Endothelial cell of umbilical vein (primary cell): ENCODE measurements around the gene SCGB1C1. TPM values are rescaled to one million over a fixed set of nuclear protein-coding genes. Genes with fewer than 3 reads are reported as not detected.

Experiments
- BruUV-seq: library from RNA; stranded (reverse); fragments of 400-500 nt; replicated peaks from 2 replicates; lab custom pipeline; 2021; lab: Mats Ljungman, UMichigan
- CTCF ChIA-PET: fragments of 300-600, 350-600 bp; sonication (Branson Sonifier 250); formaldehyde crosslinking; loops from one replicate; lab custom pipeline; 2021; ENCODE audit warnings: antibody characterized with exemption, inconsistent platforms; lab: Charles Lee
- POLR2A ChIA-PET: fragments of 300-600, 350-600 bp; sonication (Branson Sonifier 250); formaldehyde crosslinking; loops from one replicate; lab custom pipeline; 2021; ENCODE audit warnings: antibody characterized with exemption, inconsistent platforms; lab: Charles Lee
- DNase-seq: peaks from one replicate; pipeline ENCODE4 v3.0.0-alpha.2; 2011; ENCODE audit warnings: low read depth, low spot score
- FAIRE-seq: peaks from 2 replicates; lab custom pipeline; 2011; peaks lifted over from hg19 to GRCh38; lab: Jason Lieb, UNC
- H2AFZ ChIP-seq: 2 replicates; pipeline ENCODE4 v1.6.0; 2012; ENCODE audit warnings: low read depth, low read length, control low read depth, inconsistent platforms
- H3K27ac ChIP-seq: 2 replicates; pipeline ENCODE4 v1.5.1; 2011; ENCODE audit warnings: low read depth, mild to moderate bottlenecking, control low read depth, low read length, moderate library complexity; ENCODE audit not compliant: insufficient read depth
- H3K27me3 ChIP-seq, 2 experiments: 2 replicates each; pipeline versions ENCODE4 v1.6.0 to v1.6.1; 2011; ENCODE audit warnings: low read length in 2 of 2, mixed read lengths in 1 of 2; ENCODE audit not compliant: control insufficient read depth in 2 of 2, insufficient read depth in 2 of 2
- H3K36me3 ChIP-seq, 2 experiments: 2 replicates in 1 of 2; 3 replicates in 1 of 2; pipeline ENCODE4 v1.5.1; 2011; ENCODE audit warnings: low read length in 2 of 2, mild to moderate bottlenecking in 1 of 2, moderate library complexity in 1 of 2; ENCODE audit not compliant: control insufficient read depth in 2 of 2, insufficient read depth in 2 of 2; ENCODE audit errors: extremely low read depth in 1 of 2
- H3K4me1 ChIP-seq: 3 replicates; pipeline ENCODE4 v1.5.1; 2011; ENCODE audit warnings: mild to moderate bottlenecking, low read length; ENCODE audit not compliant: control insufficient read depth, insufficient read depth; ENCODE audit errors: extremely low read depth
- H3K4me2 ChIP-seq: 2 replicates; pipeline ENCODE4 v1.6.1; 2011; ENCODE audit warnings: low read length, control low read depth, mixed read lengths; ENCODE audit not compliant: insufficient read depth
- H3K4me3 ChIP-seq, 3 experiments: fragments of 200-600 bp in 1 of 3; sonication (generic), shearing (Covaris generic) in 1 of 3; replicated peaks in 1 of 3; 2 replicates each; pipeline ENCODE4 v1.5.1; 2011 to 2016; ENCODE audit warnings: control low read depth in 3 of 3, low read length in 3 of 3, mild to moderate bottlenecking in 2 of 3, inconsistent platforms in 1 of 3, low read depth in 1 of 3, moderate library complexity in 1 of 3; ENCODE audit not compliant: insufficient read depth in 1 of 3
- H3K79me2 ChIP-seq: 2 replicates; pipeline ENCODE4 v1.6.0; 2012; ENCODE audit warnings: low read length, inconsistent platforms; ENCODE audit not compliant: control insufficient read depth, insufficient read depth
- H3K9ac ChIP-seq: replicated peaks from 2 replicates; pipeline ENCODE3; 2011; ENCODE audit warnings: low read length, control low read depth; ENCODE audit not compliant: insufficient read depth; ENCODE audit errors: extremely low read depth
- H3K9me1 ChIP-seq: replicated peaks from 3 replicates; pipeline ENCODE4 v1.6.0; 2011; ENCODE audit warnings: mild to moderate bottlenecking, low read length; ENCODE audit not compliant: control insufficient read depth, insufficient read depth; ENCODE audit errors: extremely low read depth
- H3K9me3 ChIP-seq: replicated peaks from 2 replicates; pipeline ENCODE4 v1.5.1; 2012; ENCODE audit warnings: low read length, inconsistent platforms; ENCODE audit not compliant: control insufficient read depth, insufficient read depth
- H4K20me1 ChIP-seq: replicated peaks from 2 replicates; pipeline ENCODE3; 2011; ENCODE audit warnings: mild to moderate bottlenecking, low read length; ENCODE audit not compliant: control insufficient read depth, insufficient read depth; ENCODE audit errors: extremely low read depth
- EZH2 ChIP-seq: IDR thresholded peaks from 2 replicates; pipeline ENCODE4 v1.6.1; 2012; ENCODE audit warnings: borderline replicate concordance, low read depth, mild to moderate bottlenecking, moderate library complexity, low read length, inconsistent platforms; ENCODE audit not compliant: severe bottlenecking
- JUN ChIP-seq: IDR thresholded peaks from 2 replicates; pipeline ENCODE4 v1.6.1; 2011; ENCODE audit warnings: borderline replicate concordance, low read depth; ENCODE audit not compliant: insufficient read length, insufficient read depth
- MAX ChIP-seq: IDR thresholded peaks from 2 replicates; pipeline ENCODE4 v1.6.1; 2011; ENCODE audit not compliant: insufficient read depth, insufficient read length
- POLR2A ChIP-seq: IDR thresholded peaks from 2 replicates; pipeline ENCODE4 v1.6.1; 2012; ENCODE audit warnings: low read depth, mild to moderate bottlenecking, control low read depth, low read length
- POLR2AphosphoS5 ChIP-seq: IDR thresholded peaks from 2 replicates; pipeline ENCODE4 v1.6.1; 2012; ENCODE audit warnings: low read depth, mild to moderate bottlenecking, control low read depth, low read length, moderate library complexity; ENCODE audit not compliant: insufficient read depth
- dilution Hi-C: fragments of 300-500 bp; cut with MboI; formaldehyde crosslinking; loops from one replicate; pipeline ENCODE4 v1.15.0; 2019; ENCODE audit warnings: low sequenced_read_pairs; ENCODE audit not compliant: extremely low pct_ligation_motif_present
- intact Hi-C: fragments of 100-400 bp; cut with micrococcal nuclease; formaldehyde crosslinking; loops from one replicate; pipeline ENCODE4 v1.10.0; 2022
- polyA plus RNA-seq, 4 experiments: library from polyadenylated mRNA; depleted of rRNA in 3 of 4; stranded (reverse) in 3 of 4; unstranded in 1 of 4; fragments of >200 nt; gene quantifications; 2 replicates each; pipeline versions ENCODE4 v1.2.1 to v1.2.3, GENCODE V29; 2011 to 2012; ENCODE audit warnings: missing spikeins in 1 of 4
- total RNA-seq: library from RNA; stranded (reverse); gene quantifications from 2 replicates; pipeline ENCODE4 v1.2.3, GENCODE V29; 2021
- TF ChIP-seq, protein P1 (sequence below), 2 donors: IDR thresholded peaks; 1 replicate in 1 of 2; 2 replicates in 1 of 2; pipeline ENCODE4 v1.5.1; 2011; ENCODE audit warnings: low read length in 2 of 2, mild to moderate bottlenecking in 2 of 2, moderate library complexity in 2 of 2, control low read depth in 1 of 2, inconsistent platforms in 1 of 2, low read depth in 1 of 2; ENCODE audit not compliant: insufficient read depth in 1 of 2; ENCODE audit errors: extremely low read depth in 1 of 2

The SCGB1C1 gene
- total and polyA plus RNA-seq, 2 donors (not counting 3 experiments of a cell fraction or from before 2014, with no cell fraction given), result not detected

- no peaks in the 10 kb centered on the region for H3K4me1 ChIP-seq
- FAIRE-seq (no peak), DNase-seq (no peak)
- no peaks in the 10 kb centered on the region for H3K9me1 ChIP-seq
- no peaks in the 10 kb centered on the region for H4K20me1 ChIP-seq
- TF ChIP-seq EZH2 (no peak), MAX (no peak), POLR2AphosphoS5 (no peak), POLR2A (no peak), JUN (no peak)
- TF ChIP-seq, protein P1, sequence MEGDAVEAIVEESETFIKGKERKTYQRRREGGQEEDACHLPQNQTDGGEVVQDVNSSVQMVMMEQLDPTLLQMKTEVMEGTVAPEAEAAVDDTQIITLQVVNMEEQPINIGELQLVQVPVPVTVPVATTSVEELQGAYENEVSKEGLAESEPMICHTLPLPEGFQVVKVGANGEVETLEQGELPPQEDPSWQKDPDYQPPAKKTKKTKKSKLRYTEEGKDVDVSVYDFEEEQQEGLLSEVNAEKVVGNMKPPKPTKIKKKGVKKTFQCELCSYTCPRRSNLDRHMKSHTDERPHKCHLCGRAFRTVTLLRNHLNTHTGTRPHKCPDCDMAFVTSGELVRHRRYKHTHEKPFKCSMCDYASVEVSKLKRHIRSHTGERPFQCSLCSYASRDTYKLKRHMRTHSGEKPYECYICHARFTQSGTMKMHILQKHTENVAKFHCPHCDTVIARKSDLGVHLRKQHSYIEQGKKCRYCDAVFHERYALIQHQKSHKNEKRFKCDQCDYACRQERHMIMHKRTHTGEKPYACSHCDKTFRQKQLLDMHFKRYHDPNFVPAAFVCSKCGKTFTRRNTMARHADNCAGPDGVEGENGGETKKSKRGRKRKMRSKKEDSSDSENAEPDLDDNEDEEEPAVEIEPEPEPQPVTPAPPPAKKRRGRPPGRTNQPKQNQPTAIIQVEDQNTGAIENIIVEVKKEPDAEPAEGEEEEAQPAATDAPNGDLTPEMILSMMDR (IDR thresholded peaks at IDR 0.05; ENCODE audit: extremely low read depth in 1 of 2, insufficient read depth in 1 of 2, low read depth in 1 of 2, low read length in 2 of 2), result no peak
- dilution Hi-C loops, result no loop called here
- BruUV-seq, result no TSS peak
- no peaks in the 10 kb centered on the region for H3K27me3 ChIP-seq
- no peak overlapping the region for H3K9ac ChIP-seq
- intact Hi-C loops, result no loop called here
- ChIA-PET CTCF (interaction anchor here (1.9 kb wide), 1 partner anchor 12 kb away, joined by 4 read pairs; no protein-coding TSS in a partner anchor), POLR2A (interaction anchor here (1.1 kb wide), 1 partner anchor 10 kb away, joined by 6 read pairs; the partner anchor contains the start of genes BET1L and RIC8A)
- no peak overlapping the region for H3K4me2 ChIP-seq
- H2AFZ ChIP-seq, result no peak overlapping the region
- H3K27ac ChIP-seq, result no peak overlapping the region
- no peaks in the 10 kb centered on the region for H3K9me3 ChIP-seq
- H3K36me3 ChIP-seq, result peaks cover 19% of the 10 kb centered on the region in 2 experiments
- no peaks in the 10 kb centered on the region for H3K79me2 ChIP-seq
- H3K4me3 ChIP-seq, result no peak overlapping the region
Observed at GRCh38 chr11:217704-218103, 24.8 kb downstream of the SCGB1C1 start.
